NOMO-1 (cell line): ENCODE measurements around the gene TXNRD3.
"Not testable (repeated sequence)": the region's sequence is repeated elsewhere in the genome, so short reads cannot be mapped to it uniquely, and the experiment has no call there.

Source experiments
- DNase-seq, 2 experiments: peaks; one replicate each; lab custom pipeline; 2025; ENCODE audit not compliant: unreplicated experiment in 2 of 2; lab: John Stamatoyannopoulos, UW

Gene TXNRD3

GRCh38 chr3:126606001-126606400 lies 48.9 kb downstream of the TXNRD3 start:
- DNase-seq, result no peak

GRCh38 chr3:126604691-126605090 lies 50.2 kb downstream of the TXNRD3 start:
- DNase-seq, result no peak

GRCh38 chr3:126599101-126599500 lies 55.8 kb downstream of the TXNRD3 start:
- no peak for DNase-seq

GRCh38 chr3:126595479-126595878 lies 59.4 kb downstream of the TXNRD3 start:
- not testable (repeated sequence) for DNase-seq

- not testable (repeated sequence) for DNase-seq
These were observed 63.4 kb downstream of the TXNRD3 start for GRCh38 chr3:126591515-126591914.

GRCh38 chr3:126582311-126582710 lies 72.6 kb downstream of the TXNRD3 start:
- DNase-seq, result no peak

GRCh38 chr3:126581569-126581968 lies 73.4 kb downstream of the TXNRD3 start:
- no peak for DNase-seq

- no peak for DNase-seq
These were observed 74.2 kb downstream of the TXNRD3 start for GRCh38 chr3:126580746-126581145.

GRCh38 chr3:126578702-126579101 lies 76.2 kb downstream of the TXNRD3 start:
- no peak for DNase-seq

- no peak for DNase-seq
These were observed 77.7 kb downstream of the TXNRD3 start for GRCh38 chr3:126577261-126577660.

- no peak for DNase-seq
These were observed 81.3 kb downstream of the TXNRD3 start for GRCh38 chr3:126573492-126574117.

GRCh38 chr3:126571078-126571477 lies 83.8 kb downstream of the TXNRD3 start:
- no peak for DNase-seq

GRCh38 chr3:126570103-126570541 lies 84.8 kb downstream of the TXNRD3 start:
- no peak for DNase-seq

- no peak for DNase-seq
These were observed 85.4 kb downstream of the TXNRD3 start for GRCh38 chr3:126569390-126569975.

- no peak for DNase-seq
These were observed 86.1 kb downstream of the TXNRD3 start for GRCh38 chr3:126568776-126569342.

- no peak for DNase-seq
These were observed 87.1 kb downstream of the TXNRD3 start for GRCh38 chr3:126567696-126568438.

GRCh38 chr3:126562737-126563276 lies 92.1 kb downstream of the TXNRD3 start:
- no peak for DNase-seq

GRCh38 chr3:126558336-126559071 lies 96.4 kb downstream of the TXNRD3 start, which contains the start of gene C3orf22:
C3orf22 (minus strand) TSS chr3:126558932; CDS start chr3:126553390, 5,542 bp downstream.
- no peak for DNase-seq

GRCh38 chr3:126557761-126558160 lies 97.2 kb downstream of the TXNRD3 start:
- no peak for DNase-seq

GRCh38 chr3:126557415-126557745 lies 97.5 kb downstream of the TXNRD3 start:
- DNase-seq, result no peak
